Tongue (tissue), 2 donors: ENCODE data around the gene PRR23E. TPM values are rescaled to one million over a fixed set of nuclear protein-coding genes. Genes with fewer than 3 reads are reported as not detected.

ENCODE experiments used
- DNase-seq: peaks from one replicate; pipeline ENCODE4 v3.0.0-alpha.2; 2015
- total RNA-seq: library from RNA; depleted of rRNA; stranded (reverse); fragments of >200 nt; gene quantifications from one replicate; pipeline ENCODE4 v1.2.3, GENCODE V29; 2014

PRR23E gene
- total RNA-seq, 1 donor from 2014 or later, result not detected

GRCh38 chr3:127185268-127185667 is 7.7 kb upstream of the PRR23E start:
- no peak for DNase-seq

GRCh38 chr3:127185962-127186674 is 6.8 kb upstream of the PRR23E start:
- DNase-seq, result no peak

DNA sequence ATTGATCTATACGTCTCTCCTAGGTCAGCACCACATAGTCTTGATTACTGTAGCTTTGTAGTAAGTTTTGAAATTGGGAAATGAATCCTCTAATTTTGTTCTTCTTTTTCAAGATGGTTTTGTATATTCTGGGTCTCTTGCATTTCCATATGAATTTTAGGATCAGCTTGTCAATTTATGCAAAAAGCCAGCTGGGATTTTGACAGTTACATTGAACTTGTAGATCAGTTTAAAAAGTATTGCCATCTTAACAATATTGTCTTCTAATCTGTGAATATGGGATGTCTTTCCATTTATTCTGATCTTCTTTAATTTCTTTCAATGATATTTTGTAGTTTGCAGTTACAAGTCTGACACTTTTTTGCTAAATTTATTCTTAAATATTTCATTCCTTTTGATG is 5.6 kb upstream of the PRR23E start:
- DNase-seq, result no peak

GRCh38 chr3:127193341-127193740 is 410 bp downstream of the PRR23E start:
- no peak for DNase-seq

DNA sequence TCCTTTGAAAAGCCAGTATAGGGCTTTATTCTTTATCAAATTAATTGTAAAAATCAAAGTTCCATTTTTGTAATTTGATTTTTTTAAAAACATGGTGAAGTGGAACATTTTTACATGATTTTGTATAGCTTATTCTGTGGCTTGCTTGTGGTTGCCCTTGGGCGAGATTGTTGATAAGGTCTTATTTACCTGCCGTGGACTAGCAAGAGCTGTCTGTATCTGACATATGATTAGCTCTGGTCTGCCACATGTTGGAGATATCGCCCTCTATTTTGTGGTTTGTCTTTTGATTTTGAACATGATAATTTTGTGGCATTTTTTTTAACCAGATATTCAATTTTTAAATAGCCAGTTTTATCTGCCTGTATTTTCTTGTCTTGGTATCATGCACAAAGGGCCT is 844 bp downstream of the PRR23E start:
- no peak for DNase-seq

GRCh38 chr3:127194601-127195187 is 1.8 kb downstream of the PRR23E start:
- no peak for DNase-seq

- DNase-seq, result no peak
Measured at GRCh38 chr3:127195417-127195816, 2.5 kb downstream of the PRR23E start.

GRCh38 chr3:127196002-127196401 is 3.1 kb downstream of the PRR23E start:
- no peak for DNase-seq

GRCh38 chr3:127196466-127197299 is 3.8 kb downstream of the PRR23E start:
- DNase-seq, result no peak

- no peak for DNase-seq
Measured at GRCh38 chr3:127197300-127198189, 4.6 kb downstream of the PRR23E start.

- no peak for DNase-seq
Measured at GRCh38 chr3:127200086-127200691, 7.3 kb downstream of the PRR23E start.

- DNase-seq, result no peak
Measured at GRCh38 chr3:127203024-127203423, 10.1 kb downstream of the PRR23E start.

GRCh38 chr3:127204841-127205582 is 12.1 kb downstream of the PRR23E start:
- no peak for DNase-seq

DNA sequence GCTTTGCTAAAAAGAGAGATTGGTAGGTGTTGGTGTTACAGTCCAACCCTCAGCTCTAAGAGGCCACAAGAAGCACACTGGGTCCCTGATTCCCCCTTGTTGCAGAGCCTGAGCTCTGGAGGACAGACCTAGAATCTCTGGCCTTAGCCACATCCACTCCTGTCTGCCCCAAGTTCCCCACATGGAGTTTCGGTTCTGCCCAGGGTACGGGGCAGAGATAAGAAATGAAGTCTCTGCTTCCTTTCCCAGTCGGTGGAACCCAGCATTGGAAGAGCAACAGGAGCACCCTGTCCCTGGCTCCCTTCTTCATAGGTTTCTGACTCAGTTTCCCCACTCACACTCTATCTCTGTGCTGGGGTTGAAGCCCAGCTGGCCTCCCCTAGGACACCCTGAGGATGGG is 13.2 kb downstream of the PRR23E start:
- no peak for DNase-seq

GRCh38 chr3:127206611-127207516 is 13.9 kb downstream of the PRR23E start:
- DNase-seq, result no peak

DNA sequence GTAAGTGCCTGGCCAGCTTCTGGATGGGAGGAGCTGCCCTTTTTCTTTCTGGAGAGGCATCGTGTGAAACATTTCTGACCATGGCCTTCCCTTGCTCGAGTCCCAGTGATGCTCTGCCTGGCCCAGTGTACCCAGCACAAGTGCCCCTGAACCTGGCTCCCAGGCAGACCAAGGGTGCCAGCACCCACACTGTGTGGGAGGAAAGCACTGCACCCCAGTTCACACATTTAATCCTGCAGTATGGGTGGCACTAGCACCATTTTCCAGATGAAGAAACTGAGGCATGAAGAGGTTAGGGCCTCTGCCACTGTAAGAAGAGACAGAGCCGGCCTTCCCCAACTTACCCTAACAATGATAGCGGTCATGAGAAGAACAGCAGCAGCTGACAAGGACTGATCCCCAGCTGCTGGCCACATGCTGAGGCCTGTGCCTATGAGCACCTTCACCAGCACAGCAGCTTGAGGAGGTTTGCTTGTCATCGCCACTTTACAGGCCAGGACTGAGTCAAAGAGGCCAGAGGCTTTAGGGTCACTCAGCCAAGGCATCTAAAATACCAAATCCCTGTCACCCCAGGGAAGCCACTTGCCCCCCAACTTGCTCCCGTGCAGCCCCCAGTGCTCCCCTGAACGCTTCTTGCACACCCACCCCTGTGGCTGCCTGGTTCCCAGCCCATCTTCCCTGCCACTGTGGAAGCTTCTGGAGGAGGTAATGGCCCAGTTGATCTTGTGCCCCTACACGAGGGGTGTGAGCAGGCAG is 15.0 kb downstream of the PRR23E start:
- DNase-seq, result no peak

DNA sequence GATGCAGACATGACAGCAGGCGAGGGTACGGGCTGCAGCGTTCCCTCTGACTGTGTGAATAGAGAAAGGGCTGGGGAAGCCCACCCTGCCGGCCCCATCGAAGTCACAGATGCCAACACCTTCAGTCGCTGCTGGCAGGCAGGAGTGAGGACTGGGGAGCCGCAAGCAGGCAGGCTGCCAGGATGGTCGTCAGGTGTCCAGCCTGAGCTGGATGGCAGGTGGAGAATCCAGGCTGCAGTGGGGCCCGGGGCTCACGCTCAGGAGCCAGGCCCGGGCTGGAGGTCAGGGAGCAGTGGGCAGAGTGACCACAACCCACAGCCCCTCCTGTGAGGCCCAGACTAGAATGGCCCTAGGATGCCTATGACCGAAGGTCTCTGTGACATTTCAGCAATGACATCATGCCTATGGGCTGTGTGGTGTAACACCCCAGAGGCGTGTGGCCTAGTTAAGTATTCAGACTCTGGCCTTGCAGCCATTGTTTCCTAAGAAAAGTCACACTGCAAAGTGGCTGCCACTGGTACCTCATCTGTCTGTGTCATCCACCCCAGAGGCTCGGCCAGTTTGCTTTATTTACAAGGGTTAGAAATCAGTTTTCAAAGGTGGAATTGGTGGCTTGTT is 15.7 kb downstream of the PRR23E start:
- no peak for DNase-seq

DNA sequence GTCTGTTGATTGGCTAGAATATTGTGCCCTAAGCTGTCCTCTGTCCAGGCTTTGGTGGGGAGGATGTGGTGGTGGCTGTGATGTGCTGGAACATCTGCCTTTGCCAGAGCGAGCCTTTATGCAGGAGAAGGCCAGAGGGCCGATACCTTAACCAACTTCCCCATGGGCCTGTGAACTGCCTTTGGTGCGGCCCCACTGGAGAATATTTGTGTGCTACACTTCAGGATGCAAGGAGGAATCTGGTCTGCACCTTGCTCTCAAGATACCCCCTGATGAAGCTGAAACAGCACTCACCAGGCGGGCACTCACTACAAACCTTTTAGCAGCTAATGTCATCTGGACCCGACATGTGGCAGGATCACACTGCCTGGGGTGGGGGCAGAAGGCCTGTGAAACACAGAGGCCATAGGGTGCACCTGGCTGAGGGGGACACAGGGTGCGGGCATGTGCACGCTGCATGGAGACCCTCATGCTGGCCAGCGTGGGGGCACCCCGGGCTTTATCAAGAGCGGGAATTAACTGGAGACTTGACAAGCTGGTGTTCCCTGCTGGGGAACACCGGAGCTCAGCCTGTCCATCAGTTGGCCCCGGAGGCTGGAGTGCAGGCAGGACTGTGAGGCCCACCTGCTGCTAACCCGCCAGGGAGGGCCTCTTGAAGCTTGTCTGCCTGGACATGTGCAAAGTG is 16.4 kb downstream of the PRR23E start:
- no peak for DNase-seq
